ENCODE data around the gene NHLRC1. TPM values are rescaled to one million over a fixed set of nuclear protein-coding genes. Genes with fewer than 3 reads are reported as not detected.

Gene NHLRC1
- total RNA-seq, 1 experiment from 2014 or later: 1.4 TPM

- DNase-seq (ENCODE audit: low spot score): no peak
- Mint-ChIP-seq H3K4me3 (no peak overlapping the region), H3K9me3 (peaks cover 21% of the 10 kb centered on the region), H3K27ac (no peak overlapping the region), H3K27me3 (ENCODE audit: low read depth) (no peaks in the 10 kb centered on the region), H3K4me1 (peaks cover 11% of the 10 kb centered on the region), H3K36me3 (peaks cover 11% of the 10 kb centered on the region)
- no peak for ATAC-seq
- ChIA-PET CTCF (no interaction called here), POLR2A (no interaction called here)
- TF ChIP-seq FOXP4 (CRISPR knock-in tag; IDR thresholded peaks at IDR 0.05): no peak
- no peak for TF ChIP-seq MLX (CRISPR knock-in tag; IDR thresholded peaks at IDR 0.05)
- no peak for TF ChIP-seq ELF4 (CRISPR knock-in tag; IDR thresholded peaks at IDR 0.05; ENCODE audit: low read depth)
- TF ChIP-seq ERG (CRISPR knock-in tag; IDR thresholded peaks at IDR 0.05): no peak
- no peak for TF ChIP-seq CBFB (CRISPR knock-in tag; IDR thresholded peaks at IDR 0.05; ENCODE audit: low read depth)
- no peak for TF ChIP-seq GRHL2 (CRISPR knock-in tag; IDR thresholded peaks at IDR 0.05; ENCODE audit: insufficient replicate concordance, severe bottlenecking)
- no peak for TF ChIP-seq FOXK1 (CRISPR knock-in tag; IDR thresholded peaks at IDR 0.05)
- no peak for TF ChIP-seq MXD4 (CRISPR knock-in tag; IDR thresholded peaks at IDR 0.05; ENCODE audit: borderline replicate concordance)
- TF ChIP-seq AFF4 (CRISPR knock-in tag; IDR thresholded peaks at IDR 0.05; ENCODE audit: borderline replicate concordance): no peak
- TF ChIP-seq SMAD3 (CRISPR knock-in tag; IDR thresholded peaks at IDR 0.05; ENCODE audit: borderline replicate concordance): no peak
- TF ChIP-seq TP53 (CRISPR knock-in tag; IDR thresholded peaks at IDR 0.05): no peak
- TF ChIP-seq TEAD4 (CRISPR knock-in tag; IDR thresholded peaks at IDR 0.05): no peak
- no peak for TF ChIP-seq FOXJ3 (CRISPR knock-in tag; IDR thresholded peaks at IDR 0.05; ENCODE audit: borderline replicate concordance)
- no peak for TF ChIP-seq ZMAT4 (CRISPR knock-in tag; IDR thresholded peaks at IDR 0.05)
Measured at GRCh38 chr6:18110162-18110561, 12.3 kb downstream of the NHLRC1 start.

- DNase-seq (ENCODE audit: low spot score) (no peak), ATAC-seq (no peak)
- H3K4me3 Mint-ChIP-seq: no peak overlapping the region
- no peak overlapping the region for H3K27ac Mint-ChIP-seq
- peaks cover 6% of the 10 kb centered on the region for H3K4me1 Mint-ChIP-seq
- ChIA-PET POLR2A (interaction anchor here (0.5 kb wide), 1 partner anchor 110 kb away, joined by 3 read pairs; no protein-coding TSS in a partner anchor), CTCF (no interaction called here)
- peaks cover 11% of the 10 kb centered on the region for H3K36me3 Mint-ChIP-seq
- H3K9me3 Mint-ChIP-seq: peaks cover 28% of the 10 kb centered on the region
- no peaks in the 10 kb centered on the region; the same call in 1 of the 2 replicates for H3K27me3 Mint-ChIP-seq (ENCODE audit: low read depth)
- no peak for TF ChIP-seq NFATC4 (CRISPR knock-in tag; IDR thresholded peaks at IDR 0.05)
- TF ChIP-seq MAX (CRISPR knock-in tag; IDR thresholded peaks at IDR 0.05): no peak
- no peak for TF ChIP-seq E2F4 (CRISPR knock-in tag; IDR thresholded peaks at IDR 0.05; ENCODE audit: borderline replicate concordance, low read depth)
- TF ChIP-seq CBFB (CRISPR knock-in tag; IDR thresholded peaks at IDR 0.05; ENCODE audit: low read depth): no peak
- TF ChIP-seq USF2 (CRISPR knock-in tag; IDR thresholded peaks at IDR 0.05): no peak
- no peak for TF ChIP-seq NFE2L1 (CRISPR knock-in tag; IDR thresholded peaks at IDR 0.05)
- no peak for TF ChIP-seq AR (CRISPR knock-in tag; IDR thresholded peaks at IDR 0.05)
- TF ChIP-seq FOXP1 (CRISPR knock-in tag; IDR thresholded peaks at IDR 0.05; ENCODE audit: borderline replicate concordance): no peak
Measured at GRCh38 chr6:18107061-18107460, 15.4 kb downstream of the NHLRC1 start.

Measured in WTC11 (cell line).